HG02759 (cell line): ENCODE data around the gene CHI3L1.

Source experiments
- ATAC-seq: cut with Tn5 transposase; IDR thresholded peaks from one replicate; pipeline ENCODE4 v1.9.1; 2021; ENCODE audit warnings: mild to moderate bottlenecking, moderate library complexity; ENCODE audit not compliant: unreplicated experiment

The CHI3L1 gene

DNA sequence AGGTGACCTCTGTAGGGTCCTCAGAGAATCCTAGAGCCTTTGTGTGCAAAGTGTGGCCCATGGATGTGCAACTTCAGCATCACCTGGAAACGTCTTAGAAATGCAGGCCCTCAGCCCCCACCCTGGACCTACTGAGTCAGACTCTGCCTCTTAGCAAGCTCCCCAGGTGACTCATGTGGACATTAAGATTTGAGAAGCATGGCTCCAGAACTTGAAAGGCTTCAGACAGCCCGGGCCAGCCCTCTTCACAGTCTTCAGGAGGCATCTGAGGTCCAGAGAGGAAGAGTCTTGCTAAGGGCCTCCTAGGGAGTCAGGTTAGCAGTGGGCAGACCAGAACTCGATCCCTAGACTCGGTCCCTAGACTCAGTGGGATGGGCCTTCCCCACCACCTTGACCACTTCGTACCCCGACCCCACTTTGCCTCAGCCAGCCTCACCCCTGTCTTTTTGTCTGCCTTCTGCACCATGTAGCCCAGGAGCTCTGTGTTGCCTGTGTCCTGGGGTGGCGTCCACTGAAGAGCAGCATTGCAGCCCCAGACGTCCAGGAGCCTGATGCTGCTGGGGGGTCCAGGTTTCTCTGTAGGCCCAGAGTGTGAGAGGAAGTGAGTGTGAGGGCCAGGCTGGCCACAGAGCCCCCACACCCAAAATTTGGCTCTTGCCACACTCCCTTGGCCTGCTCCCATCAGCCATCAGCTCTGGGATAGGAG is 15.7 kb downstream of the CHI3L1 start:
- no peak for ATAC-seq

DNA sequence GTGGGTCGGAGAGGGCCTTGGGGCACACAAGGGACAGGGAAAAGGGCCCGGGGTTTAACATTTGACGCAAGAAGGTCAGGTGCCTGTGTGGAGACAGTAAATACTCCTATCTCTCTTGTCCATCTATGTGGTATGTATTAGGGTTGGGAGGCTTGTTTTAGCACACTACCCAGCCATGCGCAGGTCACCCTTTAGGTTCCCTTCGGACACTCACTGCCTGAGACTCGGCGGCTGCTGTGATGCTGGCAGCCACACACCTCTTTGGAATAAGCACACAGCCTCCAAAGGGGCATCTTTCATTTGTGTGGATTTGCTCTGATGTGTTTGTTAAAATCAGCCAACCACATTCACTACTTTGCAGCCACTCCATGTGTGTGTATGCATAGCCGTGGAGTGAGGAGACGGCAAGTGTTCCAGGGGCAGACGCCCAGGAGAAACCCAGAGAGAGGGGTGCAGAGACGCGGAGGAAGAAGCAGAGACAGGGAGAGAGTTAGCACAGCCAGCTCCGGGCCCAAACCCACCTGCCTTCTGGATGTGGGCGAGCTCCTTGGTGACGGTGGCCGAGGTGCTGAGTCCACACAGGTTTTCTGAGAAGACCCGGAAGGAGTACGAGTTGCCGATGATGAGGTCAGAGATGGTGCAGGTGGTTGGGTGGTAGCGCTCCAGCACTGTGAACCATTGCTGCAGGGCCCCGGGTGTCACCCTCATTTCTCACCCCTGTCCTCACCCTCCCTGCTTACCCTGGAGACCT is 16.6 kb downstream of the CHI3L1 start:
- no peak for ATAC-seq

DNA sequence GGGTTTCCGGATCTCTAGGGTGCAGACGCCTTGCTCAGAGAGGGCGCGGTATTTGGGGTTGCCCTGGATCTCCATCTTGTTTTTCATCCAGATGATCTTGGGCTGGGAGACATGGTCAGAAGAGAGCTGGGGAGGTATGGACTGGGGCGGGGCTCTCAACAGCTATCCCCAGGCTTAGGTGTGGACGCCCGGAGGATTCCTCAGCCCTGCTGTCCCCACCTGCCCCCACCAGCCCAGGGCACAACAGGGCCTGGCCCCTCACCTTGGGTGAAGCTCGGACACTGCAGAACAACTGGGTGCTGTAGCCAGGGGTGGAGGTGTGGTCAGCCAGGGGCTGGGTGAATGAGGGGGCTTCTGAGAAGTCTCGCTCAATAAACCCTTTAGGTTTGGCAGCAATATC is 17.5 kb downstream of the CHI3L1 start:
- no peak for ATAC-seq

DNA sequence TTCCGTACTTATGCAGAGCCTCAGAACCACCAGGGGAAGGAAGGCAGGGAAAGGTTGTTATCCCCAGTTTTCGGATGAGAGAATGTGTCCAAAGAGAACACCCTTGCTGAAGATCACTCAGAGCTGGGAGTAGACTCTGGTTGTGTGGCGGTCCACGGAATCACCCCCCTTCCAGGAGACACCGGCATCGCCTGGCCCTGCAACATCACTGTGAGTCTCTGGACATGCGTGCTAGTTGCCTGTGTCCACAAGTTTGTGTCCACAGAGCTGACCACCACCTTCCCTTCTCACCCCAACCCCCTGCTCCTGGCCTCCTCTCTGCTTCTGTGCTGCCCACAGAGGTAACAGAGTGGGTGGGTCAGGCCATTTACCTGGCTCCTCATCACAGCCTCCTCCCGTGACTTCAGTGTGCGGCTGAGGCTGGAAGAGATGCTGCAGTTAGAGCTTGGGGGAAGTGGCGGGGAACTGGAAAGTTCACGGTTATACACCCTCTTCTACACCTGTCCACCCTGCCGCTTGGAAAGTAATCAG is 18.2 kb downstream of the CHI3L1 start:
- ATAC-seq = no peak

DNA sequence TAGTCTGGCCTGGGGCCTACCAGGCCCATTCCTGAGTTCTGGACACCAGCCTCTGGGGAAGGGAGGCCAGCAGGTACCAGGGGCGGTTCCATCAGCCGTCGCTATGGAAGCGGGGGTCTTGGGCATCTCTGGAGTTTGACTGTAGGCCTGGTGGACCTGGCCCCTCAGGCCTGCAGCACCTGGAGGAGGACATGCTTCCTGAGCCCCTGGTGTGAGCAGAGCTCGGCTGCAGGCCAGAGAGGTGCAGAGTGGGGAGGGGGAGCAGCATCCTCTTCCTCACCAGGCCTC is 18.6 kb downstream of the CHI3L1 start:
- no peak for ATAC-seq

DNA sequence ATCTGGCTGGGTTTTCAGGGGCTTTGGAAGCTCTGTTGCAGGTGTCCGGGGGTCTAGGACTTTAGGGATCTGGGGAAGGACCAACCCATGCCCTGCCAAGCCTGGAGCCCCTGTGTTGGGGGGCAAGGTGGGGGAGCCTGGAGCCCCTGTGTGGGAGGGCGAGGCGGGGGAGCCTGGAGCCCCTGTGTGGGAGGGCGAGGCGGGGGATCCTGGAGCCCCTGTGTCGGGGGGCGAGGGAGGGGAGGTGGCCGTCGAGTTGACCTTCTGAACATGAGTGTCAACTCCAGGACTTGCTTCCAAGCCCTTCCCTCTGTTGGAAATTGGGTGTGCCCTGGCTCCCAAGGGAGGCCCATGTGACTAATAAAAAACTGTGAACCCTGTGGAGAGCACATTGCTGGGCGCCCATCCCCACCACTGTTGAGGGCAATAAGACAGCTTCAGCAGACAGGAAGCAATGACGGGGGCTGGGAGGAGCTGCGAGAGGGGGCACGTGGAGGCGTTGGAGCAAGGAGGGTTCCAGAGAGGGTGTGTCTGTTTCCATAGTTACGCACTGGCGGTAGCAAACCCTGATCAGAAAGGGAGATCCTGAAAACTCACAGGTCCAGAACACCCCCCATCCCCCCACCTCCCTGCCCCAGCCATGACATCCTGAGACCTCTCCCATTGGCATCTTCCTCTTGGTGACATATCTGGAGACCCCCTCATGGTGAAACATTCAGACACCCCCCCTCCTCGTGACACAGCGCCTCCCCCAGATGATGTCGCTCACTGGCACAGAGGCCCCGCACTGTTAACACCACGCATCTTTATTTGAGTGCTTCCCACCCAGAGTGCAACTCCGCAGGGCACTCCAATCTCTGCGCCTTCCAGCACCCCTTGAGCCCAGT is 19.2 kb downstream of the CHI3L1 start:
- ATAC-seq = no peak

DNA sequence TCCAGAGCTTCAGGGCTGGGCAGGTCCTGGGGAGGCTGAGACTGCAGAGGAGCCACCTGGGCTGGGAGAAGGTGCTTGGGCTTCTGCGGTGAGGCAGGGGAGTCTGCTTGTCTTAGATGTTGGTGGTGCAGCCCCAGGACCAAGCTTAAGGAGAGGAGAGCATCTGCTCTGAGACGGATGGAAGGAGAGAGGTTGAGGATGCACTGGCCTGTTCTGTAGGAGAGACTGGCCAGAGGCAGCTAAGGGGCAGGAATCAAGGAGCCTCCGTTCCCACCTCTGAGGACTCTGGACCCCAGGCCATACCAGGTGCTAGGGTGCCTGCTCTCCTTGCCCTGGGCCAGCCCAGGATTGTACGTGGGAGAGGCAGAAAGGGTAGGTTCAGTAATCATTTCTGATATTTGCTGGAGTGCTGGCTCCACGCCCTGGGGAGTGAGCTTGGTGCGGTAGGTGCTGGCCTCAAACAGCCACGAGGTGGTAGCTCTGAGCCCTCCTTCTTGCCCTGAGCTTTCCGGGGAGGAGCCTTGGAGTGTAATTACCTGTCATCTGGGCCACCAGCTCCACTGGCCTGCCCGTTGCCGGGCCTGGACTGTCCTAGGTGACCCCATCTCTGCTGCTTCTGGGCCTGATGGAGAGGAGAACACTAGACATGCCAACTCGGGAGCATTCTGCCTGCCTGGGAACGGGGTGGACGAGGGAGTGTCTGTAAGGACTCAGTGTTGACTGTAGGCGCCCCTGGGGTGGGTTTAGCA is 20.1 kb downstream of the CHI3L1 start:
- ATAC-seq = no peak

DNA sequence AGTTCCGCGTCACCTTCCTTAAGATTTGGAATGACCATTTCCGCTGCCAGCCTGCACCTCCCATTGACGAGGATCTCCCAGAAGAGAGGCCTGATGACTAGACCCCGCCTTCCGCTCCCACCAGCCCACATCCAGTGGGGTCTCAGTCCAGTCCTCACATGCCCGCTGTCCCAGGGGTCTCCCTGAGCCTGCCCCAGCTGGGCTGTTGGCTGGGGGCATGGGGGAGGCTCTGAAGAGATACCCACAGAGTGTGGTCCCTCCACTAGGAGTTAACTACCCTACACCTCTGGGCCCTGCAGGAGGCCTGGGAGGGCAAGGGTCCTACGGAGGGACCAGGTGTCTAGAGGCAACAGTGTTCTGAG is 20.7 kb downstream of the CHI3L1 start:
- ATAC-seq = no peak

DNA sequence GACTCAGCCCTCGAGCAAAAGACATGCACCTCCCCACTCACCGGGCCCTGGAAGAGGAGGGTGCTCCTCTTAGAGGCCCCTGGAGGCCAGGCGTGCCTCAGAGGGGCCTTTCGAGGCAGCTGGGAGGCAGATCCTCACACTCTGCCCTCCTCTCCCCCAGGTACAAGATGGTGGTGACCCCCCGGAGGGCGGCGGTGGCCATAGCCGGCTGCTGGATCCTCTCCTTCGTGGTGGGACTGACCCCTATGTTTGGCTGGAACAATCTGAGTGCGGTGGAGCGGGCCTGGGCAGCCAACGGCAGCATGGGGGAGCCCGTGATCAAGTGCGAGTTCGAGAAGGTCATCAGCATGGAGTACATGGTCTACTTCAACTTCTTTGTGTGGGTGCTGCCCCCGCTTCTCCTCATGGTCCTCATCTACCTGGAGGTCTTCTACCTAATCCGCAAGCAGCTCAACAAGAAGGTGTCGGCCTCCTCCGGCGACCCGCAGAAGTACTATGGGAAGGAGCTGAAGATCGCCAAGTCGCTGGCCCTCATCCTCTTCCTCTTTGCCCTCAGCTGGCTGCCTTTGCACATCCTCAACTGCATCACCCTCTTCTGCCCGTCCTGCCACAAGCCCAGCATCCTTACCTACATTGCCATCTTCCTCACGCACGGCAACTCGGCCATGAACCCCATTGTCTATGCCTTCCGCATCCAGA is 21.3 kb downstream of the CHI3L1 start:
- no peak for ATAC-seq

DNA sequence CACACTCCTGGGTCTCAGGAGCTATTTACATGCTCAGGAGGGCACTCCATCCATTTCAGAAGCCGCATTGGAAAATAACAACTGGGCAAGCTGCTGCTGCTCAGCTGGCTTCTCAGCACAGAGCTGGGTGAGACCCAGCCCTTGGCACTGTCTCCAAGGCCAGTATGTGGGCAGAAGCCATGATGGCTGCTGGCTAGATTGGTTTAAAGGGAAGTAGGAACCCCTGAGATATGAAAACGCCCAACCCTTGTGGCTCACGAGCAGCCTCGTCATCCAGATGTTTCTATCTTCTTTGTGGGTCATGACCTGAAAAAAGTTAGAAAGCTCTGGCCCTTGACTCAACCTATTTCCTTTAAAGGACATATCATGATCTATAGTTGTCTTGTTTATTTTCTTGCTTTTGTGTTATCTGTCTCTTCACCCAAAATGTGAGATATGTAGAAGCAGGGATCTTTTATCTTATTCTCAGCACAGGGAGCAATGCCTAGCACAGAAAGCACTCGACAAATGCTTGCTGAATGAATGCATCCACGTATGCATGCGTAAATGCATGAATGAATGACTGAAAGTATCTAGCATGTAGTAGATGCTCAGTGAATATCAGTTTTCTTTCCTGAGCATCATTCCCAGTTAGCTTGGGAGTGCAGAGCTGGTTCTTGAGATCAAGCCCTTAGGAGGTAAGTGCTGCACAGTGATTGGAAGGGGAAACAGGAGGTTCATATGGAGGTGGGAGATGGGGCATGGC is 22.4 kb downstream of the CHI3L1 start:
- no peak for ATAC-seq

DNA sequence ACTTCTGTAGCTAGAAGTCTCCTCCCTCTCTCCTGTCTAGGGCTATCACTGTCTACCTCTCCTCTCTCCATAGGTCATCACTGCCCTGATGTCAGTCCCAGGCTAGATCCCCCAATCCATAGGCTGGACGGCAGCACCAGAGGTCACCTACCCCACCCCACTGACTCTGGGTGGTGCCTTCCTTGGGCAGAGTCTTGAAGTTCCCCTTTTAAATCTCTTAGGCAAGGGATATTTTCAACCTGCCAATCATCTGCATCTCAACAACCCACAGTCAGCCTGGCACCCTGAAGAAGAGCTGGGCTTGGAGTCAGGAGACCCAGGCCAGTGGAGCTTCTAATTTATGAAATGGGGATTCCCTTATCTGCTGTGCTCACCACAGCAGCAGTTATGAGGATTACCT is 24.1 kb downstream of the CHI3L1 start:
- no peak for ATAC-seq

DNA sequence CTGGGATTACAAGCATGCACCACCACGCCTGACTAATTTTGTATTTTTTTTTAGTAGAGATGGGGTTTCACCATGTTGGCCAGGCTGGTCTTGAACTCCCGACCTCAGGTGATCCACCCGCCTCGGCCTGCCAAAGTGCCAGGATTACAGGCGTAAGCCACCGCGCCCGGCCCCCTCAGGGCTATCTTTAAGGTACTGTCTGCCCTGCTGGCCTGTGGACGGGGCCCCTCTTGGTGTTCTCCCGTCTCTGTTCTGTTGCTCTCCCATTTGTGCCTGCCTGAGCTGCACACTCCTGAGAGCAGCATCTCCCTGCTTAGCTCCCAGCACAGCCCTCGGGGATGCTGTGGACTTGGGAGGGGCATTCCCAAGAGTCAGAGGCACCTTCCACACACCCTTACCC is 24.8 kb downstream of the CHI3L1 start:
- no peak for ATAC-seq

DNA sequence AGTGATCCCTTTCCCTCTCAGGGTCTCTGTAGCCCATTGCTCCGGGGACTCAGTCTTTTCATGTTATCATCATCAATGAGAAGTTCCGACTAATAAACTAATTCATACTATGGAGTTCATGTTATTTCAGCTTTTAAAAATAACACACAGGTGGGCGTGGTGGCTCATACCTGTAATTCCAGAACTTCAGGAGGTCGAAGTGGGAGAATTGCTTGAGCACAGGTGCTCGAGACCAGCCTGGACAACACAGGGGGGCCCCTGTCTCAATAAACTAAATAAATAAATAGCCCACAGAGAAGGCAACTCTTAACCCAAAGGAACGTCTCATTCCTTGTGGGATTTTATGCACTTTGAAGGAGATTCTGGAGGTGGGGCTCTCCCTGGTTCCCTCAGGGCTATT is 25.3 kb downstream of the CHI3L1 start:
- no peak for ATAC-seq

DNA sequence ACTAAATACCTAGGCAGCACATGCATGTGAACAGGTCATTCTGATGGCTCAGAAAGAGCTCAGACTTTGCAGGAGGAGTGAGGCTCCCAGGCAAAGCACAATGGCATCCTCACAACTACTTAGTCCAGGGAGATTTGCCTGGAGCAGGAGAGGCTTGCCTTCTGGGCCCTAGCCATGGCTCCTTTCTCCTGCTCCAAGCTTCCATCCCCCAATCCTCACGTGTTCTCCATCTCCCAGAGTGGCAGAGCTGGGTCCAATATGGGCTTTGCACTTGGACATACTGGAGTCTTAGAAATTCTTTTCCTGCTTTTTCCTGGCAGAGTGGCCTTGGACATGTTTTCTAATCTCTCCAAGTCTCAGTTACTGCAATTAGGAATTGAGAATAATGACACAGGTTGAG is 26.7 kb downstream of the CHI3L1 start:
- no peak for ATAC-seq

DNA sequence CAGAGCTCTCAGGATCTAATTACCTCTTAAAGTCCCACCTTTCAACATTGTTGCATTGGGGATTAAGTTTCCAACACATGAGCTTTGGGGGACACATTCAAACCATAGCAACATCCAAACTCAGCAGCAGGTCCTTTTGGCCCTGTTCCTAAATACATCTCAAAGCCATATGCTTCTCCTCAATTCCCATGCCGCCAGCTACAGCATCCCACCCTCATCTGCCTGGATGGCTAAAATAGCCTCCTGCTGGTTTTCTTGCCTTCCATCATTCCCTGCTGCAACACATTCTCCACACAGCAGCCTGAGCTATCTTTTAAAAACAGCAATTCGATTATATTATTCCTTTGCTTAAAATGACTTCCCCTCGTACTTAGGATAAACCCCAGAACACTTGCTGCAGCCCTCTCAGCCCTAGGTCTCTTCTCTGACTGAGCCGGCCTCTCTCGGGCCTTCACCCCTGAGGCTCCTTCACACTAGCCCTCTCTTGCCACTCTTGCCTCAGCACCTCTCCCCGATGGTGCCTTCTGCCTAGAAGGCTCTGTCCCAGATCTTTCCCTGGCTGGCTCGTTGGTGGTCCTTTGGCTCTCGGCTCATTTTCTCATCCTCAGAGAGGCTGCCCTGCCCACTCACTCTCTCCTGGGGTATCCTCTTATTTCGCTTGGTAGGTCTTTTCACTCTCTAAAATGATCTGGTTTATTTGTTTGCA is 27.4 kb downstream of the CHI3L1 start:
- ATAC-seq = no peak

DNA sequence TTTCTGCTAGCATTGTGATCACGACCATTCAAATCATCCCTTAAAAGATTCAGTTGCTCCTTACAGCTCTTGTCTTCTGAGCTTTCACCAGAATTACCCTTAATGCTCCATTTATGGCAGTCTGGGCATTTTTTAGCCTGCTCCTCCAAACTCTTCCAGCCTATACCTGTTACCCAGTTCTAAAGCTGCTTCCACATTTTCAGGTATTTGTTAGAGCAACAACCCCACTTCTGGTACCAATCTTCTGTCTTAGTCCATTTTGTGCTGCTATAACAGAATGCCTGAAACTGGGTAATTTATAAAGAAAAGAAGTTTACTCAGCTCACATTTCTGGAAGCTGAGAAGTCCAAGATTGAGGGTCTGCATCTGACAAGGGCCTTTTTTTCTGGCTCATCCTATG is 28.1 kb downstream of the CHI3L1 start:
- no peak for ATAC-seq

DNA sequence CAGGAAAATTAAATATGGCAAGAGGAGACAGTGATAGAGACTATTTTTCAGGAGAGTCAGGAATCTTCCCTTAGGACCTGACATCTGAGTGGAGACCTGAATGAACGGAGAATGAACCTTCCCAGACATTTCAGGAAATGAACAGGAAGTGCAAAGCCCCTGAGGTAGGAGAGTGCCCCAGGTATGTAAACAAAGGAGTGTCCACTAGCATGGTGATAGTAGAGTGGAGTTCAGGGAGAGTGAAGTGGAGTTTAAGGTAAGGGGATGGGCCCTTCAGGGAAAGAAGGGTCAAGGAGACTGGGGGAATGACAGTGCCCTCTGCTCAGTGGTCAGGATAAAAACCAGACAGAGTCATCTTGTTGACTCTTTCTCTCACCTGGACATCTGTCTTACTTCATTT is 30.2 kb downstream of the CHI3L1 start:
- ATAC-seq = no peak

DNA sequence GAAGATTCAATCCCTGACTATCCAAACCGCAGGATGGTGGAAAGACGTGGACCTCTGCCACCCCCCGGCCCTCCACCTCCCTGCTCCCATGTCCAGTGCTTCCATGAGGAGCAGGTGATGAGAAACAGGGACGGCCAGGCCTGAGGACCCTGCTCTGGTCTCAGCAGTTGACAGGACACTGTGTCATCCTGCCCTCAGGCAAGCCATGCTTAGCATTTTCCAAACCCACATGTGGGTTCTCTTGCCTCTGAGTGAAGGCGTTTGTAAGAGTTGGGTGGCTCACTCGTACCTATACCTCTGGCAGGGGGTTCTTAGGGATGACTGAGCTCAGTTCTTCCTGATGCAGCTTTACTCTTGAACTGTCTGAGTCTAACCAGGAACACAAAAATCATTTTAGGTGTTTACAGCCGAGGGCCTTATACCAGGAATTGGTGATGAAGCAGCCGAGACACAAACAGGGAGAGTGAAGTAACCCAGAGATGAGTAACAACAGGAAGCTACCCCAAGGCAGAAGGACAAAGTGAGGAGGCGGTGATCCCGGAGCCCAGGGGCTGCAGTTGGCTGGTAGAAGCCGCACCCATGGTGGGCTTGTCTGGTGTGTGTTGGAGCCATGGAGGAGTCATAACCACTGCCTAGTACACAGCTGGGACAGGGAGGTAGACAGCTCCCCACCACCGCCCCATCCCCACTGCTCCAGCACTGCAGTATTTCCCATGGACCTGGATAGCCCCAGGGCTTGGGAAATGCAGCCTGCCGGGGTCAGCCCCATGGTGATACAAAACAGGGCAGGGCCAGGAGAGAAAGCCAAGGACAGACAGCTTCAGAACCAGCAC is 32.3 kb downstream of the CHI3L1 start:
- ATAC-seq = no peak
